Breast epithelium (tissue), 3 donors: ENCODE measurements around the gene CDH4.

Source experiments
- CTCF ChIP-seq, 3 donors: fragments of 450-650 bp; IDR thresholded peaks; one replicate each; pipeline ENCODE4 v1.5.1; 2016 to 2017; ENCODE audit warnings: antibody characterized with exemption in 3 of 3, mild to moderate bottlenecking in 3 of 3, moderate library complexity in 3 of 3
- POLR2A ChIP-seq: fragments of 450-650 bp; IDR thresholded peaks from one replicate; pipeline ENCODE4 v1.6.1; 2016; ENCODE audit warnings: antibody characterized with exemption, mild to moderate bottlenecking, moderate library complexity
- POLR2AphosphoS5 ChIP-seq, 3 donors: sonication (generic); formaldehyde crosslinking; IDR thresholded peaks; one replicate each; pipeline ENCODE4 v1.6.1; 2017; ENCODE audit warnings: antibody characterized with exemption in 3 of 3

DNA sequence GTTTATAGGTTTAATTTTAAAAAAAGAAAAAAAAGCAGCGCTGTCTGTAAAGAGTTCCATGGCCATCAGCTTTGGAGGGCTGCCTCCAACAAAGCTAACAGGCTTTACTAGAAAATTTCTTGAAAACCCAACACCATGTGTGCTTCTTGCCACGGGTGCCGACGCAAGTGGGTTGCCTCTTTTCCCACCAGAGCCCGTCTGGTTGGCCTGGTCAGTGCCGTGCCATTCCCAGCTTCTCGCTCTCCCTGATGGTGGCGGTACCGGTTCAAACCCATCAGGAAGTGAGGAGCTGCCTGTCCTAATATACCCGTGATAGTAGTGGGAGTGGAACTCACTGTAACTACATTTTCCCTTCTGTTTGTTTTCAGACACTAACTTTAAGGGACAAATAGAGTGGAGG is 73.7 kb downstream of the CDH4 start:
- TF ChIP-seq CTCF (IDR thresholded peaks at IDR 0.05) (no peak), POLR2A (no peak), POLR2AphosphoS5 (IDR thresholded peaks at IDR 0.05) (no peak)
